ENCODE results near the gene KBTBD12. TPM values are rescaled to one million over a fixed set of nuclear protein-coding genes. Genes with fewer than 3 reads are reported as not detected.

Gene KBTBD12
- total RNA-seq, 1 experiment from 2014 or later = not detected

DNA sequence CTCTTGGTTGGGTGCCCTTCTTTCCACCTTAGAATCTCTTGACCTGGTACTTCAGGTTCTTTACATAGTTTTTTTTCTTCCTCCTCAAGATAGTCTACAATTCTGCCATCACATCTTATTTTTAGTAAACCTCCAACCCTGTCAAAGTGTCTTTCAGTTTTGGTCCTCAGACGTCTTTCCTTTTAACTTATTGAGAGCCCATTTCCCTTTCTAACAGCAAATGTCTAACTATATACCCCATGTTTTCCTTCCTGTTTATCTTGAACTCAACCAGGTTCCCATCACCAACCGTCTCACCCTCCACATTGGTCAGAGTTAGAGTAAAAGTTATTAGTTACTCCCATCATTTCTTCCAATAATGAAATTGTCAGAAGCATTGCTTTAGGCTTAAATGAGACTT lies 10.4 kb downstream of the KBTBD12 start:
- Histone ChIP-seq H3K36me3 (ENCODE audit: control insufficient read depth in 1 of 2, insufficient read depth in 2 of 2, low read length in 2 of 2) (no peaks in the 10 kb centered on the region), H3K4me2 (ENCODE audit: low read length) (no peak overlapping the region), H3K79me2 (ENCODE audit: insufficient read depth, low read length) (no peaks in the 10 kb centered on the region), H4K20me1 (ENCODE audit: insufficient read depth) (no peaks in the 10 kb centered on the region), H3K9me3 (ENCODE audit: control insufficient read depth in 1 of 2, insufficient read depth in 1 of 2, low read depth in 1 of 2, low read length in 2 of 2) (no peaks in the 10 kb centered on the region), H2AFZ (ENCODE audit: low read depth, low read length, poor library complexity, severe bottlenecking) (no peak overlapping the region), H3K27ac (ENCODE audit: low read depth, low read length) (no peak overlapping the region), H3K9ac (ENCODE audit: low read length) (no peak overlapping the region), H3K9me2 (ENCODE audit: insufficient read depth) (no peaks in the 10 kb centered on the region), H3K4me3 (replicated peaks in 1 of 2; ENCODE audit: low read depth in 1 of 2, low read length in 2 of 2) (no peak overlapping the region), H3K4me1 (ENCODE audit: control insufficient read depth in 1 of 2, insufficient read depth in 2 of 2, low read length in 2 of 2) (no peaks in the 10 kb centered on the region), H3K27me3 (ENCODE audit: insufficient read depth, low read length) (peaks cover 4% of the 10 kb centered on the region; the same call in 1 of the 2 replicates)
- TF ChIP-seq YY1 (IDR thresholded peaks at IDR 0.05; ENCODE audit: extremely low read depth, insufficient replicate concordance, low read depth, low read length) = no peak
- TF ChIP-seq EZH2phosphoT487 (IDR thresholded peaks at IDR 0.05; ENCODE audit: borderline replicate concordance) = no peak
- TF ChIP-seq ATF3 (IDR thresholded peaks at IDR 0.05) = no peak
- no peak for TF ChIP-seq CTCF (IDR thresholded peaks at IDR 0.05 in 2 of 3, conservative IDR thresholded peaks at IDR 0.05 in 1 of 3; ENCODE audit: borderline replicate concordance in 1 of 3, insufficient read depth in 1 of 3, low read depth in 2 of 3, low read length in 2 of 3)
- no peak for TF ChIP-seq POLR2A (IDR thresholded peaks at IDR 0.05; ENCODE audit: borderline replicate concordance, extremely low read depth, insufficient read depth, insufficient read length)
- no peak for TF ChIP-seq MAX (IDR thresholded peaks at IDR 0.05)
- no peak for TF ChIP-seq SRF (IDR thresholded peaks at IDR 0.05; ENCODE audit: low read depth)
- ChIA-PET CTCF (no interaction called here), POLR2A (no interaction called here), RAD21 (ENCODE audit: low non-redundant PET in 1 of 2, low total read pairs in 2 of 2, uncharacterized antibody in 2 of 2, unreplicated experiment in 2 of 2) (no interaction called here)
- intact Hi-C loops (cut with micrococcal nuclease) = no loop called here
- DNase-seq (ENCODE audit: low read depth, low spot score) (no peak), ATAC-seq (no peak)
- no TSS peak for BruUV-seq (replicated peaks)

Measured in HCT116 (cell line).